GM18858 (cell line): ENCODE results near the gene TUBB4B.

ENCODE experiments used
- ATAC-seq: cut with Tn5 transposase; IDR thresholded peaks from one replicate; pipeline ENCODE4 v1.9.1; 2021; ENCODE audit not compliant: unreplicated experiment

Gene TUBB4B

GRCh38 chr9:137240841-137241489 lies at the start of gene TUBB4B:
Gene TUBB4B, plus strand, starts transcription at chr9:137241287. Its CDS starts 74 bp downstream, at chr9:137241361.
- peak; percentile 64 for ATAC-seq

GRCh38 chr9:137191691-137192447 lies 49.2 kb upstream of the TUBB4B start:
- no peak for ATAC-seq

- no peak for ATAC-seq
Measured at GRCh38 chr9:137192448-137192780, 48.7 kb upstream of the TUBB4B start.

GRCh38 chr9:137192859-137193258 lies 48.2 kb upstream of the TUBB4B start:
- no peak for ATAC-seq

DNA sequence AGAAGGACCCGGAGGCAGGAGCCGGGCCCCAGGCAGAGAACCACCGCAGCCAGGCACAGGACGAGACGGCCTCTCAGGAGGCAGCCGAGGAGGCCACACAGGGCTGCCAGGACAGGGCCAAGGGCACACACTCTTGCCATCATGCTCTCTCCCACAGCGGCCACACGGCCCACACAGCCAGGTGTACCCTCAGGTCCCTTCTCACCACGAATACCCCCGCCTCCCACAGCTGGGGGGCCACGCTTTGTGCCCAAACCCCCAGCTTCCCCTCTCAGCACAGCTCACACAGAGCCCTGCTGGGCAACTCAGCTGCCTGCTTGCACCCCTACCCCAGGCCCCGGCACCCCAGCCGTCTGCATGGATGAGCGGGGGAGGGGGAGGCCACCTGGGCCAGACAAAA lies 47.3 kb upstream of the TUBB4B start:
- ATAC-seq: no peak

DNA sequence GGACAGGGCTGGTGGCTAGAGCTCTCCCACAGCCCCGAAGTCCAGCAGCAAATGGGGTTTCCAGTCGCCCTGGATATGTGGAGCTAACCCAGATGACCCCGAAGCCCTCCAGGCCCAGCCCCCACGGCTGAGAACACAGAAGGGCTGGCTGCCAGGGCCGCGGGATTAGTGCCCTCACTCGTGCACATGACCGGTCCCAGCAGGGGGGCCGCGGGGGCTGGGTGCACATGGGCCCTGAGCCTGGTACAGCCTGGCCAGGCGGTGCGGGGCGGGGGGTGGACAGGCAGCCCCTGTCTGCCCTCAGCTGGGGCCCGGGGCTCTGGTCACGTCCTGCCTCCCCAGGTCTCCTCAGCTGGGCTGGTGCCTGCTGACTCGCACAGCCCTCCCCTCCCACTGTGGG lies 46.7 kb upstream of the TUBB4B start:
- no peak for ATAC-seq

DNA sequence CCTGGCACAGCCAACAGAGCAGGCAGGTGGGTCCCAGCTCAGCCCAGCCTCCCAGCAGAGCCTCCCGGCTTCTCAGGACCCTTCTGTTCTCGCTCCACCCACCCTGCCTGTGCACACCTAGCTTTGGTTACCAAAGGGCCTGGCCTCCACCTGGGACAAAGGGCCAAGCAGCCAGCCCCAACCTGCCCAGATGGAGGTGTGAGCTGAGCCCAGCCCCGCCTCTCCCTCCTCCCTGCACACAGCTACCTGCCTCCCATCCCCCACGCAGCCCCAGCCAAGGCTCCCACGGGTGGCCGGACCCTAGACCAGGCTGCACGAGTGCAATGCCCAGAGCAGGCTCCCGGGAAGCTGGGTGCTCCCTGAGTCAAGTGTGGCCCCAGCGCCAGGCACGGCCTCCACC lies 46.2 kb upstream of the TUBB4B start:
- no peak for ATAC-seq

- ATAC-seq: no peak
Measured at GRCh38 chr9:137195525-137196220, 45.4 kb upstream of the TUBB4B start.

- no peak for ATAC-seq
Measured at GRCh38 chr9:137198051-137198901, 42.8 kb upstream of the TUBB4B start.

DNA sequence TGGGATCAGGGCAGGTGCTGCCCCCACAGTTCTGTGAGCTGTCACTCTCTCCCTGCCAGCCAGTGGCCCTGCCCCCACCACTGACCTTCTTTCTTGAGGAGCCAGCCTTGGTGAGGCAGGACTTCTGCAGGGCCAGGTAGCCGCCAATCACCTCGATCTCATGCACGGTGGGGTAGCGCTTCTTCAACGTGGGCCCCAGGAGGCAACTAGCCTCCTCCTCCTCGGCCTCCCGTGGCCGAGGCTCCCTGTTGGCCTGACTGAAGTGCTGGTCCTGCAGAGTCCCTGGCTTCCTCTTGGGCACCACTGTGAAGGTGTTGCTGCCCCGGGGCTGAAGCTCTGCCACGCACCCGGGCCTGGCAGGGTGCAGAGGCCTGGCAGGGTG lies 42.2 kb upstream of the TUBB4B start:
- ATAC-seq: no peak

- ATAC-seq: no peak
Measured at GRCh38 chr9:137199411-137200121, 41.5 kb upstream of the TUBB4B start.

GRCh38 chr9:137200311-137201204 lies 40.5 kb upstream of the TUBB4B start, which contains the start of gene TPRN:
Gene TPRN, minus strand, starts transcription at chr9:137200741. Its CDS starts 30 bp downstream, at chr9:137200711.
- ATAC-seq: peak; percentile 74

DNA sequence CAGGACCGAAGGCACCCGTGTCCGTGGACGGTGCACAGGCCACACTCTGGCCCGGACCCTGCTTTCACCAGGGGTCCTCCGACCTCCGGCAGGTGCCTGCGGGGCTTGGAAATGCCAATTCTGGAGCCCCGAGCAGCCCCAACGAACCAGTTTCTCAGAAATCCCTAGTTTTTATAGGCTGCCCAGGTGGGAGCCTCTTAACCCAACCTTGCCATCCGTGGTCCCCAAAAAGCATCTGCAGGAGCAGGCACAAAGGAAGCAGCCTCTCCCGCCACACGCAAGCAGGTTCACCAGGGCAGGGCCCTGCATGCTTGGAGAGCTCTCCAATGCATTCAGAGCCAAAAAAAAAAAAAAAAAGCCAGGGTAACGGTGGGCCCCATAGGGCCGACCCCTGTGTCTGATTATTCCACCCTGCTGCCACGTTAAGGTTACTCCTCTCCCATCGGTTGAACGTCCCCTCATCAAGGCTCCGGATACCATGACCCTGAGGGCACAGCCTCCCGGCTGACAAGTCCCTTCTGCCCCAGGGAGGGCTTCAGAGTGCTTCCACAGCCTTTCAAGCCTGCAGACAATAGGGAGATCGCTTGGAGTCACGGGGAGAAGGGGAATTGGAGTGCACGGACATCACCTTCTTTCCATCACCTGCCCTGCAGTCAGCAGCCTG lies 39.8 kb upstream of the TUBB4B start:
- no peak for ATAC-seq

DNA sequence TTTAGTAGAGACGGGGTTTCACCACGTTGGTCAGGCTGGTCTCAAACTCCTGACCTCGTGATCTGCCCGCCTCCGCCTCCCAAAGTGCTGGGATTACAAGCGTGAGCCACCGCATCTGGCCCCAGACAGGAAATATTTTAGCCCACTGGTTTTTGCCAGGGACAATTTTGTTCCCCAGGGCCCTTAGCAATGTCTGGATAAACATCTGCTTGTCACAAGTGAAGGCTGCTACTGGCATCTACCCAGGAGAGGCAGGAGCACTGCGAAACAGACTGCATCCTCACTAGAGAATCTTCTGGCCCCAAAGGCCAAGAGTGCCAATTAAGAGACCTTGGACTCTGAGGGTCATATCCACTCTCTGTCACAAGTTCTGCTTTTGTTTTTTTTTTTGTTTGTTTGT lies 38.1 kb upstream of the TUBB4B start:
- ATAC-seq: no peak

- ATAC-seq: no peak
Measured at GRCh38 chr9:137204731-137205125, 36.4 kb upstream of the TUBB4B start.

DNA sequence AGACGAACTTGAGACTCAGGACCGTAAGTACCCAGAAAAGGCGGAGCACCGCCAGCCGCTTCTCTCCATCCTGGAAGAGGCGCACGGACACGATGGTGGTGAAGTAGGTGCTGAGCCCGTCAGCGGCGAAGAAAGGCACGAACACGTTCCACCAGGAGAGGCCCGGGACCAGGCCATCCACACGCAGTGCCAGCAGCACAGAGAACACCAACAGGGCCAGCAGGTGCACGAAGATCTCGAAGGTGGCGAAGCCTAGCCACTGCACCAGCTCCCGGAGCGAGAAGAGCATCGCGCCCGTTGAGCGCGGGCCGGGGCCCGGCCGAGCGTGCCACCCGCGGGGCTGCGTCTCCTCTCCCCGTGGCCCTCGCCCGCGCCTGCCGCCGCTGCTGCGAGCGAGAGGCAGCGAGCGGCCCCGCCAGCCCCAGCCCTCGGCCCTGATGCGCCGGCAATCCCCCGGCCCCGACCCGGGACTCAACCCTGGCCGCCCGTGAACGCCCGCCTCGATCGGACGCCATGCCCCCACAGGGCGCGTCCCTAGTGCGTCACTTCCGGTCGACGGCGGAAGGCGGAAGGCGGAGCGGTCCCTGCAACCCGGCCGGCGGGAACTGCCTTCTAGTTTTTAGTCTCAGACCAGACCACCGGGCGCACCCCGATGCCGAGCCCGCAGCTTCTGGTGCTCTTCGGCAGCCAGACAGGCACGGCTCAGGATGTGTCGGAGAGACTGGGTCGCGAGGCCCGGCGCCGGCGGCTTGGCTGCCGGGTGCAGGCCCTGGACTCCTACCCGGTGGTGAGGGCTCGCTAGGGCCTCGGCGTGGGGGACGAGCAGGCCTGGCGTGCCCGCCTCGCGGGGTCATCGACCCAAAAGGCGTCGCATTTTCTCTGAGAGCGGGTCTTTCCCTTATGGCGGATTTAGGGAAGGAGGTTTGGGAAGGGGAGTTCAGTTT lies 35.7 kb upstream of the TUBB4B start, which contains the start of the genes NDOR1 and TMEM203:
Gene NDOR1 (plus strand): TSS at position 575 of the 944 bp plus-strand sequence. CDS start 78 bp downstream, at position 653.
Gene TMEM203 (minus strand): TSS at position 523 of the 944 bp plus-strand sequence. CDS start 234 bp downstream, at position 289.
- no peak for ATAC-seq

DNA sequence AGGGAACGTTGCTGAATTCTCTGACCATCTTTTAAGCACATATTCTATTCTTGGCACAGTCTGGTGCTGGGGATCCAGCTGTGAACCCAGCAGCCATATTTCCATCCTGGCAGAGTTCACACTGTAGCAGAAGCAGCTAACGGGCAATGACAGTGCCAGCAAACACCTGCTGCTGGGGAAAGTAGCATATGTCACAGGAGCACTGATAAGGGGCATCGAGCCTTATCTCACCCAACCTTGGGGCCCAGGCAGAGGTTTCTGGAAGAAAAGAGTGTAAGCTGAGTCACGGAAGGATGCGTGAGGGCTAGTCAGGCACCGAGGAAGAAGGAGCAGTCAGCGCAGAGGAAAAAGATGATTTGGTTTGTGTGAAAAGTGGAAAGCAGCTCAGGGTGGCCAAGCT lies 34.5 kb upstream of the TUBB4B start:
- no peak for ATAC-seq

- no peak for ATAC-seq
Measured at GRCh38 chr9:137211532-137211931, 29.6 kb upstream of the TUBB4B start.
